ENCODE data around the gene PTGER2.

PTGER2 gene

GRCh38 chr14:52313903-52314594, at the start of gene PTGER2:
TSS of gene PTGER2 (plus strand) at chr14:52314312. CDS start at chr14:52314549, 237 bp downstream.
- DNase-seq = peak; percentile 31

GRCh38 chr14:52265253-52265652, 48.9 kb upstream of the PTGER2 start:
- DNase-seq = peak; percentile 31

- DNase-seq = no peak
Measured at GRCh38 chr14:52266179-52266578, 47.9 kb upstream of the PTGER2 start.

- DNase-seq = no peak
Measured at GRCh38 chr14:52266782-52267181, 47.3 kb upstream of the PTGER2 start.

GRCh38 chr14:52267501-52268278, 46.4 kb upstream of the PTGER2 start, which contains the start of gene PTGDR:
TSS of gene PTGDR (plus strand) at chr14:52267698. CDS start at chr14:52267815, 117 bp downstream.
- DNase-seq = no peak

GRCh38 chr14:52268279-52269061, 45.6 kb upstream of the PTGER2 start:
- DNase-seq = no peak

GRCh38 chr14:52269100-52269499, 45.0 kb upstream of the PTGER2 start:
- DNase-seq = no peak

- no peak for DNase-seq
Measured at GRCh38 chr14:52269982-52270381, 44.1 kb upstream of the PTGER2 start.

- no peak for DNase-seq
Measured at GRCh38 chr14:52271538-52271937, 42.6 kb upstream of the PTGER2 start.

GRCh38 chr14:52272375-52272774, 41.7 kb upstream of the PTGER2 start:
- peak; percentile 34 for DNase-seq

GRCh38 chr14:52275372-52275771, 38.7 kb upstream of the PTGER2 start:
- DNase-seq = no peak

- DNase-seq = no peak
Measured at GRCh38 chr14:52277552-52277951, 36.6 kb upstream of the PTGER2 start.

GRCh38 chr14:52279408-52279807, 34.7 kb upstream of the PTGER2 start:
- peak; percentile 42 for DNase-seq

GRCh38 chr14:52283099-52283498, 31.0 kb upstream of the PTGER2 start:
- no peak for DNase-seq

GRCh38 chr14:52286661-52287649, 27.2 kb upstream of the PTGER2 start:
- no peak for DNase-seq

GRCh38 chr14:52296378-52296777, 17.7 kb upstream of the PTGER2 start:
- DNase-seq = no peak

GRCh38 chr14:52298795-52299194, 15.3 kb upstream of the PTGER2 start:
- DNase-seq = no peak

GRCh38 chr14:52299692-52300278, 14.3 kb upstream of the PTGER2 start:
- peak; percentile 66 for DNase-seq

- DNase-seq = no peak
Measured at GRCh38 chr14:52303236-52303635, 10.9 kb upstream of the PTGER2 start.

- no peak for DNase-seq
Measured at GRCh38 chr14:52304248-52304904, 9.7 kb upstream of the PTGER2 start.

- DNase-seq = no peak
Measured at GRCh38 chr14:52305014-52305413, 9.1 kb upstream of the PTGER2 start.
